Measurements from ENCODE around the gene DTL.

DNA sequence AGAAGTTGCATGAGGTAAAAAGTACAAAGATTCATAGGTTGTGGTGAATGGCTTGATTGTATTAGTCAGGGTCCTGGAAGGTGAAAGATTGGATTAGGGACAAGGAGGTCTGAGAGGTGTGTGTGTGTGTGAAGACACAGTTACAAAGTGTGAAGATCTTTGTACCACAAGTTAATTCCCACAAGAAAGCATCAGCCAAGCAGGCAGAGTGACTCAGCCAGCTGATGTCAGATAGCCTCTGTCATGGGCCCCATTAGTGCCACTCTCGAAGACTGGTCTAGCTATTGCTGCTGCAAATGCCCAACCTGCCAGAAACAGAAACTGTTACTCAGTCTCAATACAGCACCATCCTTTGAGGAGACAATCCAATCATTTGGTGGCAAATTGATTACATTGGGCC, 96.5 kb downstream of the DTL start:
- no peak for TF ChIP-seq CTCF (IDR thresholded peaks at IDR 0.05; ENCODE audit: insufficient read depth, low read depth, low read length)
- TF ChIP-seq EZH2 (IDR thresholded peaks at IDR 0.05; ENCODE audit: insufficient read depth, low read length) = no peak

Data from astrocyte (in vitro differentiated cells and primary cell).